WTC11 (cell line): ENCODE data around the gene CLN6. TPM values are rescaled to one million over a fixed set of nuclear protein-coding genes. Genes with fewer than 3 reads are reported as not detected.

ENCODE experiments used
- ATAC-seq: fragments of 200-7000 bp; cut with Tn5 transposase; 2 replicates; pipeline ENCODE4 v1.10.0; 2021; ENCODE audit warnings: mild to moderate bottlenecking, moderate library complexity
- CTCF ChIA-PET: fragments of 300-600 bp; sonication (Branson Sonifier 250); formaldehyde crosslinking; loops from one replicate; lab custom pipeline; 2021; ENCODE audit warnings: antibody characterized with exemption; lab: Charles Lee
- POLR2A ChIA-PET: fragments of 350-600 bp; sonication (Branson Sonifier 250); formaldehyde crosslinking; loops from one replicate; lab custom pipeline; 2021; ENCODE audit warnings: antibody characterized with exemption; lab: Charles Lee
- DNase-seq: peaks from one replicate; pipeline ENCODE4 v3.0.0; 2021; ENCODE audit warnings: low spot score
- H3K27ac Mint-ChIP-seq: 2 replicates; pipeline ENCODE4 v1.8.0; 2021; ENCODE audit warnings: mixed read lengths
- H3K27me3 Mint-ChIP-seq: 2 replicates; pipeline ENCODE4 v1.8.0; 2021; ENCODE audit warnings: low read depth, mild to moderate bottlenecking, moderate library complexity, mixed read lengths
- H3K36me3 Mint-ChIP-seq: 2 replicates; pipeline ENCODE4 v1.8.0; 2021; ENCODE audit warnings: mixed read lengths
- H3K4me1 Mint-ChIP-seq: 2 replicates; pipeline ENCODE4 v1.8.0; 2022; ENCODE audit warnings: mixed read lengths
- H3K4me3 Mint-ChIP-seq: 2 replicates; pipeline ENCODE4 v1.8.0; 2021; ENCODE audit warnings: mild to moderate bottlenecking, moderate library complexity, mixed read lengths
- H3K9me3 Mint-ChIP-seq: 2 replicates; pipeline ENCODE4 v1.8.0; 2021; ENCODE audit warnings: mixed read lengths
- AR ChIP-seq: fragments of 250-450 bp; sonication (Bioruptor Pico); IDR thresholded peaks from 2 replicates; pipeline ENCODE4 v1.9.0; 2021; ENCODE audit warnings: mild to moderate bottlenecking
- CREM ChIP-seq: sonication (generic); formaldehyde crosslinking; IDR thresholded peaks from 2 replicates; pipeline ENCODE4 v1.8.1; 2022; ENCODE audit warnings: mild to moderate bottlenecking, missing genetic modification reagents, moderate library complexity
- ELF4 ChIP-seq: sonication (generic); formaldehyde crosslinking; IDR thresholded peaks from 2 replicates; pipeline ENCODE4 v1.8.1; 2022; ENCODE audit warnings: low read depth, mild to moderate bottlenecking, moderate library complexity, missing genetic modification reagents
- JUN ChIP-seq: sonication (generic); formaldehyde crosslinking; IDR thresholded peaks from 2 replicates; pipeline ENCODE4 v1.8.0; 2023; ENCODE audit warnings: mild to moderate bottlenecking, missing genetic modification reagents
- KAT7 ChIP-seq: sonication (generic); formaldehyde crosslinking; IDR thresholded peaks from 2 replicates; pipeline ENCODE4 v1.8.1; 2023; ENCODE audit warnings: missing genetic modification reagents, mild to moderate bottlenecking, borderline replicate concordance
- PRDM15 ChIP-seq: sonication (generic); formaldehyde crosslinking; IDR thresholded peaks from 2 replicates; pipeline ENCODE4 v1.8.0; 2022; ENCODE audit warnings: missing genetic modification reagents
- RORB ChIP-seq: fragments of 250-450 bp; sonication (Bioruptor Pico); IDR thresholded peaks from 2 replicates; pipeline ENCODE4 v1.9.0; 2021; ENCODE audit warnings: mild to moderate bottlenecking
- ZNF138 ChIP-seq: sonication (generic); formaldehyde crosslinking; conservative IDR thresholded peaks from 2 replicates; pipeline ENCODE4 v1.8.1; 2022; ENCODE audit warnings: mild to moderate bottlenecking, moderate library complexity, missing genetic modification reagents
- ZNF263 ChIP-seq: sonication (generic); formaldehyde crosslinking; IDR thresholded peaks from 2 replicates; pipeline ENCODE4 v1.8.1; 2022; ENCODE audit warnings: low read depth, mild to moderate bottlenecking, moderate library complexity, missing genetic modification reagents
- ZNF317 ChIP-seq: sonication (generic); formaldehyde crosslinking; IDR thresholded peaks from 2 replicates; pipeline ENCODE4 v1.8.1; 2023; ENCODE audit warnings: low read depth, mild to moderate bottlenecking, moderate library complexity, missing genetic modification reagents, borderline replicate concordance
- ZNF671 ChIP-seq: fragments of 250-450 bp; sonication (Bioruptor Pico); IDR thresholded peaks from 2 replicates; pipeline ENCODE4 v1.8.0; 2021; ENCODE audit warnings: mild to moderate bottlenecking
- total RNA-seq: library from RNA; stranded (reverse); gene quantifications from 3 replicates; pipeline ENCODE4 v1.2.3, GENCODE V29; 2021
- TF ChIP-seq, protein P1 (sequence below): fragments of 250-450 bp; sonication (Bioruptor Pico); IDR thresholded peaks from 2 replicates; pipeline ENCODE4 v1.9.0; 2021; ENCODE audit warnings: mild to moderate bottlenecking, borderline replicate concordance
- TF ChIP-seq, protein P2 (sequence below): fragments of 200-600 bp; IDR thresholded peaks from 2 replicates; pipeline ENCODE4 v1.8.0; 2022; ENCODE audit warnings: antibody characterized with exemption
- TF ChIP-seq, protein P3 (sequence below): sonication (generic); formaldehyde crosslinking; IDR thresholded peaks from 2 replicates; pipeline ENCODE4 v1.8.0; 2023; ENCODE audit warnings: mild to moderate bottlenecking, missing genetic modification reagents
- TF ChIP-seq, protein P4 (sequence below): sonication (generic); formaldehyde crosslinking; IDR thresholded peaks from 2 replicates; pipeline ENCODE4 v1.8.0; 2023; ENCODE audit warnings: missing genetic modification reagents
- TF ChIP-seq, protein P5 (sequence below): fragments of 250-450 bp; sonication (Bioruptor Pico); conservative IDR thresholded peaks from 2 replicates; pipeline ENCODE4 v1.9.0; 2021; ENCODE audit warnings: mild to moderate bottlenecking

Gene CLN6
- total RNA-seq, 1 experiment from 2014 or later: 50.2 TPM

- no peak for TF ChIP-seq ZNF138
- TF ChIP-seq PRDM15 (CRISPR knock-in tag): no peak
- TF ChIP-seq, protein P1, sequence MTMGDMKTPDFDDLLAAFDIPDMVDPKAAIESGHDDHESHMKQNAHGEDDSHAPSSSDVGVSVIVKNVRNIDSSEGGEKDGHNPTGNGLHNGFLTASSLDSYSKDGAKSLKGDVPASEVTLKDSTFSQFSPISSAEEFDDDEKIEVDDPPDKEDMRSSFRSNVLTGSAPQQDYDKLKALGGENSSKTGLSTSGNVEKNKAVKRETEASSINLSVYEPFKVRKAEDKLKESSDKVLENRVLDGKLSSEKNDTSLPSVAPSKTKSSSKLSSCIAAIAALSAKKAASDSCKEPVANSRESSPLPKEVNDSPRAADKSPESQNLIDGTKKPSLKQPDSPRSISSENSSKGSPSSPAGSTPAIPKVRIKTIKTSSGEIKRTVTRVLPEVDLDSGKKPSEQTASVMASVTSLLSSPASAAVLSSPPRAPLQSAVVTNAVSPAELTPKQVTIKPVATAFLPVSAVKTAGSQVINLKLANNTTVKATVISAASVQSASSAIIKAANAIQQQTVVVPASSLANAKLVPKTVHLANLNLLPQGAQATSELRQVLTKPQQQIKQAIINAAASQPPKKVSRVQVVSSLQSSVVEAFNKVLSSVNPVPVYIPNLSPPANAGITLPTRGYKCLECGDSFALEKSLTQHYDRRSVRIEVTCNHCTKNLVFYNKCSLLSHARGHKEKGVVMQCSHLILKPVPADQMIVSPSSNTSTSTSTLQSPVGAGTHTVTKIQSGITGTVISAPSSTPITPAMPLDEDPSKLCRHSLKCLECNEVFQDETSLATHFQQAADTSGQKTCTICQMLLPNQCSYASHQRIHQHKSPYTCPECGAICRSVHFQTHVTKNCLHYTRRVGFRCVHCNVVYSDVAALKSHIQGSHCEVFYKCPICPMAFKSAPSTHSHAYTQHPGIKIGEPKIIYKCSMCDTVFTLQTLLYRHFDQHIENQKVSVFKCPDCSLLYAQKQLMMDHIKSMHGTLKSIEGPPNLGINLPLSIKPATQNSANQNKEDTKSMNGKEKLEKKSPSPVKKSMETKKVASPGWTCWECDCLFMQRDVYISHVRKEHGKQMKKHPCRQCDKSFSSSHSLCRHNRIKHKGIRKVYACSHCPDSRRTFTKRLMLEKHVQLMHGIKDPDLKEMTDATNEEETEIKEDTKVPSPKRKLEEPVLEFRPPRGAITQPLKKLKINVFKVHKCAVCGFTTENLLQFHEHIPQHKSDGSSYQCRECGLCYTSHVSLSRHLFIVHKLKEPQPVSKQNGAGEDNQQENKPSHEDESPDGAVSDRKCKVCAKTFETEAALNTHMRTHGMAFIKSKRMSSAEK (CRISPR knock-in tag): no peak
- no peak for TF ChIP-seq ZNF317 (CRISPR knock-in tag)
- TF ChIP-seq ZNF263 (CRISPR knock-in tag): no peak
- TF ChIP-seq, protein P2, sequence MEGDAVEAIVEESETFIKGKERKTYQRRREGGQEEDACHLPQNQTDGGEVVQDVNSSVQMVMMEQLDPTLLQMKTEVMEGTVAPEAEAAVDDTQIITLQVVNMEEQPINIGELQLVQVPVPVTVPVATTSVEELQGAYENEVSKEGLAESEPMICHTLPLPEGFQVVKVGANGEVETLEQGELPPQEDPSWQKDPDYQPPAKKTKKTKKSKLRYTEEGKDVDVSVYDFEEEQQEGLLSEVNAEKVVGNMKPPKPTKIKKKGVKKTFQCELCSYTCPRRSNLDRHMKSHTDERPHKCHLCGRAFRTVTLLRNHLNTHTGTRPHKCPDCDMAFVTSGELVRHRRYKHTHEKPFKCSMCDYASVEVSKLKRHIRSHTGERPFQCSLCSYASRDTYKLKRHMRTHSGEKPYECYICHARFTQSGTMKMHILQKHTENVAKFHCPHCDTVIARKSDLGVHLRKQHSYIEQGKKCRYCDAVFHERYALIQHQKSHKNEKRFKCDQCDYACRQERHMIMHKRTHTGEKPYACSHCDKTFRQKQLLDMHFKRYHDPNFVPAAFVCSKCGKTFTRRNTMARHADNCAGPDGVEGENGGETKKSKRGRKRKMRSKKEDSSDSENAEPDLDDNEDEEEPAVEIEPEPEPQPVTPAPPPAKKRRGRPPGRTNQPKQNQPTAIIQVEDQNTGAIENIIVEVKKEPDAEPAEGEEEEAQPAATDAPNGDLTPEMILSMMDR: no peak
- no peak for TF ChIP-seq ZNF671
- TF ChIP-seq, all 79 proteins: peak for 0
Observed at GRCh38 chr15:68275165-68275746, 45.7 kb upstream of the CLN6 start (continued).

GRCh38 chr15:68274201-68274848 lies 44.8 kb upstream of the CLN6 start:
- Mint-ChIP-seq H3K36me3 (no peaks in the 10 kb centered on the region), H3K4me3 (no peak overlapping the region), H3K9me3 (no peaks in the 10 kb centered on the region), H3K27ac (no peak overlapping the region), H3K27me3 (no peaks in the 10 kb centered on the region), H3K4me1 (peaks cover 36% of the 10 kb centered on the region)
- ATAC-seq (no peak), DNase-seq (no peak)
- ChIA-PET POLR2A (no interaction called here), CTCF (interaction anchor here (1.0 kb wide), 1 partner anchor 42 kb away, joined by 3 read pairs; no protein-coding TSS in a partner anchor)
- TF ChIP-seq AR (CRISPR knock-in tag): no peak
- TF ChIP-seq ELF4 (CRISPR knock-in tag): no peak
- no peak for TF ChIP-seq RORB
- TF ChIP-seq, protein P3, sequence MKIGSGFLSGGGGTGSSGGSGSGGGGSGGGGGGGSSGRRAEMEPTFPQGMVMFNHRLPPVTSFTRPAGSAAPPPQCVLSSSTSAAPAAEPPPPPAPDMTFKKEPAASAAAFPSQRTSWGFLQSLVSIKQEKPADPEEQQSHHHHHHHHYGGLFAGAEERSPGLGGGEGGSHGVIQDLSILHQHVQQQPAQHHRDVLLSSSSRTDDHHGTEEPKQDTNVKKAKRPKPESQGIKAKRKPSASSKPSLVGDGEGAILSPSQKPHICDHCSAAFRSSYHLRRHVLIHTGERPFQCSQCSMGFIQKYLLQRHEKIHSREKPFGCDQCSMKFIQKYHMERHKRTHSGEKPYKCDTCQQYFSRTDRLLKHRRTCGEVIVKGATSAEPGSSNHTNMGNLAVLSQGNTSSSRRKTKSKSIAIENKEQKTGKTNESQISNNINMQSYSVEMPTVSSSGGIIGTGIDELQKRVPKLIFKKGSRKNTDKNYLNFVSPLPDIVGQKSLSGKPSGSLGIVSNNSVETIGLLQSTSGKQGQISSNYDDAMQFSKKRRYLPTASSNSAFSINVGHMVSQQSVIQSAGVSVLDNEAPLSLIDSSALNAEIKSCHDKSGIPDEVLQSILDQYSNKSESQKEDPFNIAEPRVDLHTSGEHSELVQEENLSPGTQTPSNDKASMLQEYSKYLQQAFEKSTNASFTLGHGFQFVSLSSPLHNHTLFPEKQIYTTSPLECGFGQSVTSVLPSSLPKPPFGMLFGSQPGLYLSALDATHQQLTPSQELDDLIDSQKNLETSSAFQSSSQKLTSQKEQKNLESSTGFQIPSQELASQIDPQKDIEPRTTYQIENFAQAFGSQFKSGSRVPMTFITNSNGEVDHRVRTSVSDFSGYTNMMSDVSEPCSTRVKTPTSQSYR: no peak
- no peak for TF ChIP-seq JUN (CRISPR knock-in tag)
- no peak for TF ChIP-seq KAT7 (CRISPR knock-in tag)
- no peak for TF ChIP-seq CREM (CRISPR knock-in tag)
- TF ChIP-seq, protein P4, sequence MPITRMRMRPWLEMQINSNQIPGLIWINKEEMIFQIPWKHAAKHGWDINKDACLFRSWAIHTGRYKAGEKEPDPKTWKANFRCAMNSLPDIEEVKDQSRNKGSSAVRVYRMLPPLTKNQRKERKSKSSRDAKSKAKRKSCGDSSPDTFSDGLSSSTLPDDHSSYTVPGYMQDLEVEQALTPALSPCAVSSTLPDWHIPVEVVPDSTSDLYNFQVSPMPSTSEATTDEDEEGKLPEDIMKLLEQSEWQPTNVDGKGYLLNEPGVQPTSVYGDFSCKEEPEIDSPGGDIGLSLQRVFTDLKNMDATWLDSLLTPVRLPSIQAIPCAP (CRISPR knock-in tag): no peak
- TF ChIP-seq, protein P5, sequence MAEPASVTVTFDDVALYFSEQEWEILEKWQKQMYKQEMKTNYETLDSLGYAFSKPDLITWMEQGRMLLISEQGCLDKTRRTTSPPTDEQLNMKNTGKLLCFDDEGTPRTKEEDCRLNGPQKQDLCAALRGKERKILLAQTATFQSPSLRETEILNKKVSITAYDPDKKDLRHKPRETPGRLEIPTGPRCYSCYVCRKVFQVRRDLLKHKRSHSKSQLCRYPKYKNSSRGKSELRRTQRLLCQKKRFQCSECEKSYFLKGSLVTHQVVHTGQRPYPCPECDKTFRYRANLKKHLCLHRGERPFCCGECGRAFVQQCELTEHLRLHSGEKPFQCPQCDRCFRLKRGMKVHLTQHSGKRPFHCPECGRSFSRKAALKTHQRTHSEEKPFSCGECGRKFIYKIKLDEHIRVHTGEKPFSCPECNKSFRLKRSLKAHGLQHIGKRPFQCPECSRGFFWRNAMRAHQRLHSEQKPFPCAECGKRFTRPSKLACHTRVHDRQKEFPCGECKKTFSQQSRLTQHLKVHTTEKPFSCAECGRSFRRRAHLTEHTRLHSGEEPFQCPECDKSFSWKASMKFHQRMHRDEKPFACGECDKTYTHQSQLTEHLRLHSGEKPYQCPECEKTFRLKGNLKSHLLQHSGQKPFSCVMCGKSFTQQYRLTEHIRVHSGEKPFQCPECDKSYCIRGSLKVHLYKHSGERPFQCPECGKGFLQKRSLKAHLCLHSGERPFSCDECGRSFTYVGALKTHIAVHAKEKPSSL (CRISPR knock-in tag): no peak
